Fibroblast of villous mesenchyme (primary cell): ENCODE data around the gene RAP1GDS1. TPM values are rescaled to one million over a fixed set of nuclear protein-coding genes. Genes with fewer than 3 reads are reported as not detected.
"Not testable (repeated sequence)": the region's sequence is repeated elsewhere in the genome, so short reads cannot be mapped to it uniquely, and the experiment has no call there.

ENCODE experiments used
- DNase-seq: peaks from one replicate; pipeline ENCODE4 v3.0.0-alpha.2; 2010; ENCODE audit warnings: low read depth
- H3K4me3 ChIP-seq: 2 replicates; pipeline ENCODE4 v1.5.1; 2011; ENCODE audit warnings: low read depth, mild to moderate bottlenecking, low read length
- CTCF ChIP-seq: IDR thresholded peaks from 2 replicates; pipeline ENCODE4 v1.5.1; 2012; ENCODE audit warnings: low read depth, mild to moderate bottlenecking, low read length; ENCODE audit not compliant: insufficient read depth
- total RNA-seq: library from RNA; depleted of rRNA; stranded (reverse); fragments of >200 nt; gene quantifications from 2 replicates; pipeline ENCODE4 v1.2.3, GENCODE V29; 2012

RAP1GDS1 gene
- total RNA-seq, 1 donor = 82.5 TPM

DNA sequence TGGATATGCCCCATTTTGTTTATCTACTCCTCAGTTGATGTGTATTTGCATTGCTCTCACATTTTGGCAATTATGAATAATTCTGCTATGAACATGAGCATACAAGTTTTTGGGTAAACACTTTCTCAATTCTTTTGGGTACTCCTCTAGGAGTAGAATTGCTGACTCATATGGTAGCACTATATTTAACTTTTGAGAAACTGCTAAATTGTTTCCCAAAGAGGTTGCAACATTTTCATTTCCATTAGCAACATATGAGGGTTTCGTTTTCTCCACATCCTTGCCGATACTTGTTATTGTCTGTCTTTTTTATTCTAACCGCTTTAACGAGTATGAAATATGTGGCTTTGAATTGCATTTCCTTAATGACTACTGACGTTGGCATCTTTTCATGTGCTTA lies 211.9 kb downstream of the RAP1GDS1 start:
- DNase-seq = peak; percentile 27
- no peak overlapping the region for H3K4me3 ChIP-seq
- TF ChIP-seq CTCF = no peak

GRCh38 chr4:98474408-98474844 lies 213.2 kb downstream of the RAP1GDS1 start:
- TF ChIP-seq CTCF = no peak
- DNase-seq = peak; percentile 69
- no peak overlapping the region for H3K4me3 ChIP-seq

GRCh38 chr4:98476891-98477290 lies 215.7 kb downstream of the RAP1GDS1 start:
- TF ChIP-seq CTCF = no peak
- DNase-seq = no peak
- H3K4me3 ChIP-seq = no peak overlapping the region

GRCh38 chr4:98479590-98479989 lies 218.4 kb downstream of the RAP1GDS1 start:
- DNase-seq, H3K4me3 ChIP-seq: not testable (repeated sequence)

- no peak for TF ChIP-seq CTCF
- H3K4me3 ChIP-seq = no peak overlapping the region
- no peak for DNase-seq
These were observed 219.4 kb downstream of the RAP1GDS1 start for GRCh38 chr4:98480535-98480934.

GRCh38 chr4:98481167-98481566 lies 220.0 kb downstream of the RAP1GDS1 start:
- no peak for TF ChIP-seq CTCF
- DNase-seq = no peak
- H3K4me3 ChIP-seq = no peak overlapping the region

DNA sequence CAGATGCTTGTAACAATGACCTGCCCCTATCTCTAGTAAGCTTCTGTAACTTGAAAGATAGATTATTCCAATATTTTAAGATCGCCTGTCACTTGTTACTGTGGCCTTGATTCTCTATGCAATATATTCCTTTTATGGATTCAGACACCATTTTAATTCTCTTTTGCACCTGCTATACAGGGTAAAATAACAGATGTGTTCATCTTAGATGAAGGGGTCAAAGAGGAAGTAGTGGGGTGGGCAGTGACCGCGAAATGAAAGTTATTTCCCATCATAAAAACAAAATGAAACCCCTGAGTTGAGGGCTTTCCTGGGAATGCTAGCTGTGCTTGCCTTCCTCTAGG lies 221.3 kb downstream of the RAP1GDS1 start:
- DNase-seq = no peak
- no peak for TF ChIP-seq CTCF
- H3K4me3 ChIP-seq = no peak overlapping the region
